ENCODE results near the gene IGSF21.

- no peak for TF ChIP-seq CTCF (IDR thresholded peaks at IDR 0.05)
- no peak for TF ChIP-seq POLR2A (IDR thresholded peaks at IDR 0.05)
Measured at GRCh38 chr1:18110968-18111367, 3.4 kb downstream of the IGSF21 start.

All from thyroid gland (tissue), 4 donors.